HG03097 (cell line): ENCODE data around the gene AKT3.

Source experiments
- ATAC-seq: cut with Tn5 transposase; IDR thresholded peaks from one replicate; pipeline ENCODE4 v1.9.1; 2021; ENCODE audit not compliant: unreplicated experiment, low FRiP score

Gene AKT3

DNA sequence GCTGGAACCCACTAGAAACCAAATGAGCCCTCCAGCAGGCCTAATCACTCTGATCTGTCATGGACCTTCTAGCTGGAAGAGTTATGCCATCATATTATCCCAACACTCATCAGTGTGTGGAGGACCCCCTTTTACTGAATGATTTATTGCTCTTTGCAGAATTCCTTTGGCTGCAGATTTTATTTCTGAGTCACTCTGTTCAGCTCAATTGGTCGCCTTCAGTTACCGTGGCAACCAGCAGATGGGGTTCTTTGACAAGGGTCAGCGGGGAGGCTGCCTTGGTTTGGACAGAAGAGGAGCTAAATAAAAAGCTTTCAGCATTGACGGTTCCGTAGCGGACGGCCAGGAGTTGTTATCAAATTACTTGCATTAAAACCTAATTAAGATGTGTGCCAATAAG, 374.1 kb downstream of the AKT3 start:
- no peak for ATAC-seq

DNA sequence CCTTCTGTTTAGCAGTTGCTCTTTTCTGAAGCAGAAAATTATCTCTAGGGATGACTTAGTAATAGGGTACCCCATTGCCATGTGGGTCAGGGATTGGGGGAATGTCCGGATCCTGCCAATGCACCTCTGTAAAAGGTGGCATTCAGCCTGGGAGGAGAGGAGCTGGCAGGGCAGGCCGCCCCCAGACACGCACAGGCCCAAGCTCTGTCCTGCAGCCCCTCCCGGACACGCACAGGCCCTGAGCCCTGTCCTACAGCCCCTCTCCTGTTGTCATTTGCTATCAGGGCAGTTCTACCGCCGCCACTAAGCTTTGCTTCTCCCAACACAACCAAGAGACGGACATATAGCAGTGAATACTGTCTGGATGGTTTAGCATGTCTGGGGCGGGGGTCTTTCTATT, 375.1 kb downstream of the AKT3 start:
- no peak for ATAC-seq

- no peak for ATAC-seq
Measured at GRCh38 chr1:243474136-243474881, 375.7 kb downstream of the AKT3 start.

DNA sequence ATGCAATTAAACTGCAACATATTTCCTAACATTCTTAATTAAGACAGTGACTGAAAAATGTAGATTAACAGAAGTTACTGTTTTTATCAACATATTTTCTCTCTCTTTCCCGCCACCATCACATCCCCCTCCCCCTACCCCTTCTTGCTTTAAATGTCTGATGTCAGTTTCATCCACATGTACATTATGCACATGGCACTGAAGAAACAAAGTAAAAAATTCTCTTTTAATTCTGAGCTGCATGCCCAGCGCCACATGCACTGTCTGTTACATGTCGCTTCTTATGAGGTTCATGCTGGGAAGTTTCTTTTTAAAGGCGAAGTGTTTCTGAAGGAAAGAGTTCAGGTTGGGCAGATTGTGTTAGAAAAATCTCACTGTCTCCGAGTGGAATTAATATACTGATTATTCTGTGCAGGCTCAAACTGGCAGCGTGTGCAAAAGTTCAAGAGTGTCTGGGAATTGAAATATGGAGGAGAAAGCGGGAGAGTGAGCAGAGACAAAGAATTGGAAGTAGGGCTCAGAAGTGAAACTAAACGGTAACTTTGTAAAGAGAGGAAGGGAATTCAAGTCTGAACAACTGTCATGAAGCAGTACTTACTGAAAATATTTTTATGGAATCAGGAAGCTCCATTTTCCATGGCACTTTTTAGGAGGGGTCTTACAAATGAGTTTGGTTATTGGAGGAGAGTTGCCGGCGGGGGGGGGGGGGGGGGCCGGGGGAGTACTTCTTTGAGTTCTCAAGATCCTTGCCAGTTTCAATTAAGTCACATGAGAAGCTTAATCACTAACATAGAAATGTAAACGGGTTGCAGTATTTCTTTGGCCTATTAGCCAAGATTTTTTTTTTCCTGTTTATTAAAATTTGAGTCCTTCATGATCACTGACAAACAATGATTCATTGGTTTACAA, 376.6 kb downstream of the AKT3 start:
- no peak for ATAC-seq

DNA sequence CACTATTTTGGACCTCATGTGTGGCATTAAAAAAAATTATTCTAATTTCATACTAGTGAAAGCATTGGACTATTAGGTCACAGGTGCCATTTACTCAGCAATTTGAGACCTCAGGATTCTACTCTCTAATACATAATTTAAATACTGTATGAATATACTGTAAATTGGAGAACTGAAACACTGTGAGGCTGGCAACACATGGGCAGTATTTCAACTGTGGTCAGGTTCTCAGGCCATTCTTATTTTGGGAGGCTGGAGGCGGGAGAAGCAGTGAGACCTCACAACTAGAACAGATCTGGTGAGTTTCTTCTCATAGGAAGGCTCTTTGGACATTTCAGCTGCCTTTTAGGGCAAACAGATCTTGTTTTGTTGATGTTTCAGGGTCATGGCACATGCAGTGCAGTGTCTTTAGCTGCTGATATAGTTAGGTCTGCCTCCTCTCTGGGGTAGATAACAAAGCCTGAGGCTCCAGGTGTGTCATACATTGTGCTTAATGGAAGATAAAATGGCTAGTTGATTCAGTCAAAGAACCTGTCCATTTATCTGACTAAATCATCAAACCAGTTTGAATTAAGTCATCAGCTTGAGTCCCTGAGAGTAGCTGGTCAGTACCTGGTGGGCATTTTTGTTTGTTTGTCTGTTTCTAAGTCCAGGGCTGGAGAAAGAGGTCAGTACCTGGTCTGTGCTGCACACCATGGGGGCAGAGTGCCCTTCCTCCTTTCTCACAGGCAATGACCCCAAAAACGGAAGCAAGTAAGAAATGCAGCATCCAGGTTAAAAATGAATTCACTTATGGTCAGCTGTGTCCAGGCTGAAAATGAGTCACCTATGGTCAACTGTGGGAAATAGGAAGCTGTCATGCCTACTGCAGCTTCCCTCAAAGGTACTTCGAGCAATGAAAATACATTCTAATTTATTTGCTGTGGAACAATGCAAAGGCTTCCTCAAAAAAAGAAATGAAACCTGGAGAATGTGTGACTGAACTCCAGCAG, 378.0 kb downstream of the AKT3 start:
- peak; percentile 63 for ATAC-seq

- ATAC-seq = no peak
Measured at GRCh38 chr1:243471026-243471685, 378.9 kb downstream of the AKT3 start.

- no peak for ATAC-seq
Measured at GRCh38 chr1:243470502-243470901, 379.5 kb downstream of the AKT3 start.

DNA sequence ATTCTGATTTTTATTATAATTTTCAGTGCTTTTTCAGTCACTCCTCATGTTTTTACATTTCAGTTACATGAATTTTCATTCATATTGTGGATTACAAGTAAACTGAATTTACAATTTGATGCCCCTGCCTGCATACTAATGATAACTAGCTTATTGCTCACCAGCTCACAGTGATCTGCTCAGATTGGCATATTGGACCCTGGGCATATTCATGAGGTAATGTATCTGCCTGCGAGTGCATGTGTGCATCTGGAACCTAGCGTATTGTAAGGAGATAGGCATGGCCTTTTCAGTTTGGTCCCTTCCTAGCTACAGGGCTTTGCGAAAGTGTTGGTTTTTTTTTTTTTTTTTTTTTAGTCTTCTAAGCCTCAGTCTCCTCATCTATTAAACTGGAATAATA, 380.5 kb downstream of the AKT3 start:
- no peak for ATAC-seq

DNA sequence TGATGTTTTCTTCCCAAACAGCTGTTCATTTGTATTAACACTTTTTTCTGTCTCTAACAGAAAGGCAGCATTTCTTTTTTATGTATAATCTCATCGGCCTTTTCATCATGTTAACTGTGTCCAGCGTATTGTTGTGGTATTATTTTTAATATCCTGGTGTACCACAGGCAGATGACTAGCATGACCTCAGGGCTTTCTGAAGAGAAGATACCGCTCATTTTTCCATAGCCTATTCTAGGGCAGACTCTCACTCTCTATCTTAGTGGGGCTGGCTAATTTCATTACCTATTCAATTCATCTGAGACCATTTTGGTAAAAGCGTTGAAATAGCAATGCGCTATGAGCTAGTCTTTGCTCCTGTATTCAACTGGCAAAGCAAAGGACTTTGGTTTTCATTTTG, 384.3 kb downstream of the AKT3 start:
- ATAC-seq = no peak

DNA sequence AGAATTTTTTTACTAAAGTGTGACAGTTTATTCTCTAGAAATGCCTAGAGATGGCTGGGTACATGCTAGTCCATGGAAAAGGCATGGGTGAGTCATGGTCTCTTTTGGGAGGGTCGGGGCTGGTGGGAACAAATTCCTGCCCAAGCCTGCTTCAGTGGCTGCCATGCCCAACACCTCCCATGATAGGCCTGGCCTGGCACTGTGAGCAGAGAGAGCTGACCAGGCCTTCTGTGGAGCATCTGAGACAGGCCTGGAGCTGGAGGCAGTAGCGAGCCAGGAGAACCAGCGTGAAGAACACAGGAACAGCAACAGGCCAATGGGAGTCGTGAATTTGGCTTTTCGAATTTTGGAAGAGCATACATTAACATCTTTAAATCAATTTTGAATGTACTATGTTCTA, 385.0 kb downstream of the AKT3 start:
- ATAC-seq = no peak

DNA sequence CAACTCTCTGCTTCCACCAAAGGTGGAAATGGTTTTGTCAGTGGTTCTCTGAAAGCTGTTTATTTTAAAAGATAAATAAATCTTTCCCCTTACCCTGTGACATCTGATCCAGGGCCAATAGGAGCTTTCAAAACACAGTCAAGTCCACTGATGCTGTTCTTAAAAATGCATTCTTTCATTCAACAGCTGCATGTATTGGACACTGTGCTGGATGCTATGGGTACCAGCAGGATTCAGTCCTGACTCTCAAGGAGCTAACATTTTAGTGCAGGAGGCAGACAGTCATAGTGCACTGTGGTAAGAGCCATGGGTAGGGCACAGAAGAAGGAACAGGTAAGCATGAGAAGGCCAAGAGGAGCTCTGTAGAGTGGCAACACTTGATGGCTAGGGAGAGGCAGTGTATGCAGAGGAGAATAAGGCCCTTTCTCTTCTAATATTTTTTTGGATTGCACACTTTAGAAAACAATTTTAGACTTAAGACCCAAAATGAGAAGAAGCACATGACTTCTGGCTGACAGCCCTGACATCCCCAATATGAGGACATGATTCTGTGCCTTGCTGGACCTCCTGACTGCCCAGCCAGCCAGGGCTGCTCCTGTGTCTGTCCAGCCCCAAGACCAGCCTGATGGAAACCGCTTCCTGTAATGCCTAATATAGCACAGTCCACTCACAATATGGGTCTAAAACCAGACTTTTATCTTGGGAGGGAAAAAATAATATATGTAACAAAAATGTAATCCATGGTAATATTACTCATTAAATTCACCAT, 386.9 kb downstream of the AKT3 start:
- ATAC-seq = no peak

GRCh38 chr1:243461700-243462099, 388.3 kb downstream of the AKT3 start:
- no peak for ATAC-seq

- no peak for ATAC-seq
Measured at GRCh38 chr1:243459059-243459458, 391.0 kb downstream of the AKT3 start.

GRCh38 chr1:243457363-243457982, 392.6 kb downstream of the AKT3 start:
- ATAC-seq = no peak

GRCh38 chr1:243455760-243456651, 394.0 kb downstream of the AKT3 start:
- ATAC-seq = no peak

DNA sequence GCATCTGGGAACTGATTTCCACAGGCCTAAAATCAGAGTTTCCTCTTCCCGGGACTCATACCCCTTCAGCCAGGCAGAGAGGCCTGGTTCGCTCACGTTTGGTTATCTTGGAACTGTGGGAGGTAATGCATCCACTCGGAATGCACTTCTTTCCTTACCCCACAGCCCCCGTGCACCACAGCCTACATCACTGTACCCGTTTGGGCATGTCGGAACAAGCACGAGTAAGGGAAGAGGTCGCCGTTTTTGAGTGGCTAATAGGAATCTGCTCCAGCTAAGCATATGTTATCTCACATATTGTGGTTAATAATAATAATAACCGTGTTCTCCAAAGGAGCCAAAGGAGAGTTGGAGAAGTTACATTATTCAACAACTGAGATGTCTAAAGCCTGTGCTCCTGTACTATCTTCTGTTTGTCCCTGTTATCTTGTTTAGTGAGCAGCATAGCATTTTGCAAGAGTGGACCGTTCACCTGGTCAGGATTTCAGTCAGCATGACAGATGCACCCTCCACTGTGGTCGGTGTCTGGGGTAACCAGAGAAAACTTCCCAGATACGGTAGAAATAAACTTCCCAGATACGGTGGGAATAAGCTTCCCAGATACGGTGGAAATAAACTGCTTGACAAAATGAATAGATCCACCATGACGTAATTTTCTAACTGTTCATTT, 395.6 kb downstream of the AKT3 start:
- no peak for ATAC-seq

- no peak for ATAC-seq
Measured at GRCh38 chr1:243452092-243452491, 398.0 kb downstream of the AKT3 start.
